GM18499 (cell line): ENCODE measurements around the gene KPNA1.

Experiments
- ATAC-seq: cut with Tn5 transposase; IDR thresholded peaks from one replicate; pipeline ENCODE4 v1.9.1; 2021; ENCODE audit warnings: moderate number of reproducible peaks; ENCODE audit not compliant: insufficient read depth, unreplicated experiment

KPNA1 gene

DNA sequence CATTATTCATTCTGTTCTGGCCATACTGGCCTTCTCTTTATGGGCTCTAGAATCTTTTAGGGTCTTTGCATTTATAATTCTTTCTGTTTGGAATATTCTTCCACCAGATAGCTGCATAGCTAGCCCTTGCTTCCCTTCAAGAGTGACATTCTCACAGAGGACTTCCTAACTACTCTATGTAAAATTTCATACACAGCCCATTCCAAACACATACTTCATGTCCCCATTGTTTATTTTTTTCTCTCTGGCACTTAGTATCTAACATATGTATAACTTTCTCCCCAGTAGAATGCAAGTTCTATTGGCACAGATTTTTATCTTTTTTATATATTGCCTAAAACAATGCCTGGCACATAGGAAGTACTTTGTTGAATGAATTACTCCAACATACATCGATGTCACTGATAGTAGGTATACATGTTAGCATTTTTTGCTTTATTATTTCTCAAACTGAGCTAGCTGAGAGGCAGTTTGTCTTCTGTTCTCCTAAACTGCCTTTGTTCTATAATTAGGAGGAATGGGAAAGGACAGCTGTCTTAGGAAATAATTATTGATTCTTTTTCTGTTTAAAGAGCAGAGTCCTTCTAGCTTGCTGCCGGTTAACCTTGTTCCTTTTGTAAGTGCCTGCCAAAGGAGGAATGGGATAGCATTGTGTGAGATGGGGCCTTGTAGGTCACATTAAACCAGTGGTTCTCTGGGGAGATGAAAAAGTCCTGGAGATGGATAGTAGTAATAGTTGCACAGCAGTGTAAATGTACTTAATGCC lies 122.9 kb downstream of the KPNA1 start:
- no peak for ATAC-seq

DNA sequence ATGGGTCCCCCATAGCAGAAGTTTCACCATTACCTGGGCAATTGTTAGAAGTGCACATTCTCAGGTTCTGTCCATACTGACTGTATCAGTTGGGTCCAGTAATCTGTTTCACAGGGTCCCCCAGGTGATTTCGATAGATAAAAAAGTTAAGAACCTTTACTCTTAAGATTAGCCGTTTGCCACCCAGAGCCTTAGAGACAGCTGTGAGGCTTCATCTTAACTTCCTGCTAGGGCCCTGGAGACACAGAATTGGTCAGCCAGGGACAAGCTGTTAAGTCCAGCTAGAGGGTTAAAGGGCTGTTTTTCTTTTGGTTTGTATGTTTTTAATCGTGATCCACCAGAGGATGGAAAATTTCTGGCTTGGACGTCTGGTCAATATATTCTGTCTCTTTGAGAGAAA lies 124.1 kb downstream of the KPNA1 start:
- ATAC-seq, result no peak

DNA sequence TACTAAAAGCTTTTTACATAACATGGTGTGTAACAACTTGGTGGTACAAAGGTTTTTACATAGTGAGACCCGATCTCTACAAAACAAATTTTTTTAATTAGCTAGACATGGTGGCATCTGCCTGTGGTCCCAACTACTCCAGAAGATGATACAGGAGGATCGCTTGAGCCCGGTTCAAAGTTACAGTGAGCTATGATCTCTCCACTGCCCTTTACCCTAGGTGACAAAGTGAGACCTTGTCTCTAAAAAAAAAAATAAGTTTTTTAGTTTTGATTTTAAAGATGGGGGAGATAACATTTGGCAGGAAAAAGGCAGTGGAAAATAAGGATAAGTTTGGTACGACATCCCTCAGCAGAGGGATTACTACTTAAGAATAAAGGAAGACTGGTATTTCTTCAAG lies 124.8 kb downstream of the KPNA1 start:
- no peak for ATAC-seq

DNA sequence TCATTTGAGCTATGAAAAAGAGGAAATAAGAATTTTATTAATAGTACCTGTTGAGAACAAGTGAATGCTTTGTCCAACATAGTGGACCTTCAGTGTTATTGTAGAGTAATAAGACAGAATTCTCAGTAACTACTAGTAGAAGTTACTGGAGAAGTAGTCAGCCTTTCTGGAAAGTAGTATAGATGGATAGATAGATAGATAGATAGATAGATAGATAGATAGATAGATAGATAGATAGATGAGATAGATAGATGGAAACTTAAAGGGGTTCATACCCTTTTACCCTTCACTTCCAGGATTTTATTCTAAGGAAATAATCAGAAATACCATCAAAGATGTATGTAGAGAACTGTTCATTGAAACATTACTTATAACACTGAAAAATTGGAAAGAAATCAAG lies 125.5 kb downstream of the KPNA1 start:
- no peak for ATAC-seq

DNA sequence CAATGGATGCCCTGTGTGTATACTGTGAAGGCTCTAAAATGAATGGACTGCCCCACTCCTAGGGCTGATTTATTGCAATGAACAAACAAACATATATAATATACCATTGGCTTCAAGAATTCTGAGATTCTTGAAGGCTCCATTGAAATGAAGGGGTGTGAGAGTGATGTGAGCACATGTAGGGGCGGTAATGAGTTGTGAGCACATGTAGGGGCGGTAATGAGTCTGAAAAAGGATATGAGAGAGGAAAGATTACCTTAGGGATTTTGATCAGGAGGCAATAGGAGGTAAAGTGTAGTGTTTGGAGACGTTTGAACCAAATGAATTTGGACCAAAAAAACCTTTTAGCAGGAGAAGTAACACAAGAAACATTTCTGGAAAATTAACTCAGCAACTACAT lies 127.0 kb downstream of the KPNA1 start:
- ATAC-seq, result no peak

DNA sequence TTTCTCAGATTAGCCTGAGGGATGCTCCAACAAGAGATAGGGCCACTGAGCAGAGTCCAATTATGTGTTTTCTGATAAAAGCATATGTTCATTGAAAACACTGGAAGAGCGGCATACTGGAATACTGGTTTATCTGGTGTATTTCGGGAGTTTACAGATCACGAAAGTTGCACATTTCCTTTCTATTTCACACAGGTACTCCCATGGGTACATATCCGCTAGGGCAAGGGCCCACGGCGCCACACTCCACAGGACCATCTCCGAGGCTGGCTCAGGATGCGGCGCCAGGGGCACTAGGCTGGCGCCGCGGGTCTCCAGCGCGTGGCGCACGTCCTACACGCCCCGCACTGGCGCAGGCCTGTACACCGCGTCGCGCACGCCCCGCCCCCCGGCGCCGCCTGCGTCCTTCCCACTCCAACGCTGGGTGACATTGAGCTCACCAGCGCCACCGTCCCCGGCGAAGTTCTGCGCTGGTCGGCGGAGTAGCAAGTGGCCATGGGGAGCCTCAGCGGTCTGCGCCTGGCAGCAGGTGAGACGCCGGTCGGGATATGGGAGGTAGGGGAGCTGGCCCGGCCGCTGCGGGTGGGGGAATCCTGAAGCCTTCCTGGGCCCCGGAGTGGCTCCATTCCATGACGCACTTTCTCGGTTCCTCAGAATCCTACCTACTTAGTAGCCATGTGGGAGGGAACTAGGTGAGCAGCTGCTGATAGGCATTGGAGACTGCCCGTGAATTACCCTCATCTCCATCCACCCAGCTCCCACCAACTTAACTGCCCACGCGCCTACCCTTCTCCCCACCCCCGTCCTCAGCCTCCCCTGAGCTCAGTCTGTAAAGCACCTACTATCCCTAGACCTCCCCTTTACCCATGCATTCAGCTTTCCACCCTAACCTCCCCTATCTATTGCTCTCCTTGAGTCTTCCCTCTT lies 130.7 kb downstream of the KPNA1 start, which contains the start of gene FAM162A:
FAM162A (plus strand) TSS at position 412 of the 927 bp plus-strand sequence; CDS start at position 496, 84 bp downstream.
- peak; percentile 73 for ATAC-seq

DNA sequence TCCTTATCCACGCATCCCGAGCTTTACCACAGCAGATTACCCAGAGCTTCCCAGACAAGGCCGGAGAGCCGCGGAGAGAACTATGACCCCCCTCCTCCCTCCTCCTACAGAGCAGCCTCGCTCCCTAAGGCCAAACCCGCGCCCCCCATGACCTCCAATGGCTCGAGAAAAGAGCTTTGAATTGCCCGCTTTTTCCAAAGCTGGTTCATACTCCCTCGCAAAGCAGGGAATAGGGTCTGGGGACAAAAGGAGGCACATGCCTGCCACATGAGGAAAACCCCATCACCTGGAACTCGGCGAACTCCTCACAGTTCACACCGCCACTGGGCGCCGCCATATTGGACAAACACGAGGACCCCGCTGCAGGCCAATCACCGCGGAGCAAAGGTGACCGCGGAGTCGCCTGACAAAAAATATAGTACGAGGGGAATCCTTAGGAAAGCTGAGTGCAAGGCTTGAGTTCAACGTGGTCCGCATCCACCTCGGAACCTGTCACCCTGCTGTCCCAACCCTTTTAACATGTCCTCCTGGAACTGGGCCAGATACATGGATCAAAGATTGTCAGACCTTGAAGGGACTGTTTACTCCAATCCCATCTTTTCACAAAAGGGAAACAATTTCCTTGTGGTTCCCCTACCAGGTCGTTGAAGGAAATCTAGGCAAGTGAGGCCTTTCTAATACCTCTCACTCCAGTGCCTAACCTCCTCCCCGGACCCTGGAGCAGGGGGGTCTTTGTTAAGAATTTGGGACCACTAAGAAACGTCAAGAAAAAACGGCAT lies 131.7 kb downstream of the KPNA1 start, which contains the start of gene MIX23:
MIX23 (minus strand) TSS at position 344 of the 779 bp plus-strand sequence; CDS start at position 337, 7 bp downstream.
- no peak for ATAC-seq

DNA sequence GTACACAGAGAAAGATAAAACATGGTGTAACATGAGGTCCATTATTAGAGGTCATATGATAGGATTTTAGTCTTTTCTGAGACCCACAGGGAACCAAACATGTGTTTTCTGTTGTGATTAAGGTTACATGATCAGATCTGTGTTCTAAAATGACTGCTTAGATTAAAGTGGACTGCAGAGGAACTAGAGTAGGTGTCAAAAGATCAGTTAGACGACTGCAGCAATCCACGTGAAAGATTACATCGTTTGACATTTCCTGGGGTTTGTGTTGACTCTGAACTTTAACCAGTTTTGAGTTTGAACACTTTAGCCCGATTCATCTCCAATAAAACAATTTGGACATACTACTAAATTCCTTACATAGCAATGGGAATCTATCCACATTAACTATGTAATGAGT lies 136.8 kb downstream of the KPNA1 start:
- no peak for ATAC-seq

DNA sequence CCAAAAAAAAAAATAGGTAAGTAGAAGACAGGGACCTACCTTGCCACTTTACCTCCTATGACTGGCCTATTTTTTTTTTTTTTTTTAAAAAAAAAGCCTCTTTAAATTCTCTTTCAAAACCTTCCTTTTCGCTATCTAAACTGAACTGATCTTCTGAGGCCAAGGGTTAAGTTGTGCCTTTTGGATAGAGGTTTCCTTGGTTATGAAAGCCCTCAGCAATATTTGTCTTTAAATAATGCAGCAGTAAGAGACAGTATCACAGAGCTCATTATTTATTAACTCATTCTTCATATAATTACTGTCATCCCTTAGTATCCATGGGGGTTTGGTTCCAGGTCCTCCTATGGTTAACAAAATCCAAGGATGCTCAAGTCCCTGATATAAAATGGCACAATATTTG lies 140.7 kb downstream of the KPNA1 start:
- no peak for ATAC-seq
